Measurements from ENCODE around the gene CPVL.

DNA sequence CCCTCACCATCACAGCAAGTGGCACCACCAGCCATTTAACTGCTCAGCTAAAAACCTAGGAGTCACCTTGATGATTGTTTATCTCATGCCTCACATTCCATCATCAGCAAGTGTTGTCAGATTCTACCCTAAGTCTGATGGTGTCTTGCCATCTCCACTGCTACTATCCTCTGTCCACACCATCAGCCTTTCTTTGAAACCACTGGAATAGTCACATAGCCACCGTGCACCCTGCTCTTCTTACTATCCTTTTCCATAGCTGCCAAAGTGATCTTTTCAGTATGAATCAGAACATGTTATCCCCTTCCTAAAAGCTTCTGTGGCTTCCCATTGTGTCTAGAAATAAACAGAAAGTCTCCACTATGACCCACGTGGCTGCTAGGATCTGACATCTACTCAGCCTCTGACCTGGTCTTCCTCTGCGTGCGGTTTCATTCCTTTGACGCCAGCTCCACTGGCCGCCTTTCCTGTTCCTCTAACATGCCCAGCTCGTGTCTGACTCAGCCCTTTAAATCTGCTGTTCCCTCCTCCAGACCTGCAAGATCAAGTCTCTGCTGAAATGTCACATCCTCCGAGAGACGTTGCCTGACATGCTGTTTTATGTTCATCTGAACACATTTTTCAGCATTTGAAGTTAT, 31.7 kb upstream of the CPVL start:
- TF ChIP-seq, protein P1, sequence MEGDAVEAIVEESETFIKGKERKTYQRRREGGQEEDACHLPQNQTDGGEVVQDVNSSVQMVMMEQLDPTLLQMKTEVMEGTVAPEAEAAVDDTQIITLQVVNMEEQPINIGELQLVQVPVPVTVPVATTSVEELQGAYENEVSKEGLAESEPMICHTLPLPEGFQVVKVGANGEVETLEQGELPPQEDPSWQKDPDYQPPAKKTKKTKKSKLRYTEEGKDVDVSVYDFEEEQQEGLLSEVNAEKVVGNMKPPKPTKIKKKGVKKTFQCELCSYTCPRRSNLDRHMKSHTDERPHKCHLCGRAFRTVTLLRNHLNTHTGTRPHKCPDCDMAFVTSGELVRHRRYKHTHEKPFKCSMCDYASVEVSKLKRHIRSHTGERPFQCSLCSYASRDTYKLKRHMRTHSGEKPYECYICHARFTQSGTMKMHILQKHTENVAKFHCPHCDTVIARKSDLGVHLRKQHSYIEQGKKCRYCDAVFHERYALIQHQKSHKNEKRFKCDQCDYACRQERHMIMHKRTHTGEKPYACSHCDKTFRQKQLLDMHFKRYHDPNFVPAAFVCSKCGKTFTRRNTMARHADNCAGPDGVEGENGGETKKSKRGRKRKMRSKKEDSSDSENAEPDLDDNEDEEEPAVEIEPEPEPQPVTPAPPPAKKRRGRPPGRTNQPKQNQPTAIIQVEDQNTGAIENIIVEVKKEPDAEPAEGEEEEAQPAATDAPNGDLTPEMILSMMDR (IDR thresholded peaks at IDR 0.05): no peak
- no peak for TF ChIP-seq POLR2A (IDR thresholded peaks at IDR 0.05)
